Posterior vena cava (tissue), 2 donors: ENCODE results near the gene ULK4. TPM values are rescaled to one million over a fixed set of nuclear protein-coding genes. Genes with fewer than 3 reads are reported as not detected.
"Not testable (repeated sequence)": the region's sequence is repeated elsewhere in the genome, so short reads cannot be mapped to it uniquely, and the experiment has no call there.

ENCODE experiments used
- DNase-seq: peaks from one replicate; pipeline ENCODE4 v3.0.0-alpha.2; 2020; ENCODE audit warnings: low spot score
- intact Hi-C, 2 donors: fragments of 100-400 bp; cut with DNase I; formaldehyde crosslinking; loops; one replicate each; pipeline versions ENCODE4 v1.14.1 to v1.14.2; 2022 to 2023
- total RNA-seq, 2 donors: library from RNA; stranded (reverse); fragmentation: NEBNext Ultra II Directional; extraction: Animal tissue kit (Norgen Biotek cat#: 25700); gene quantifications; one replicate each; pipeline ENCODE4 v1.2.1, GENCODE V29; 2021
- donor health status: DM: yes; HTN: yes; CAD: no.
- donor health status: DM: yes; HTN: yes; CAD: no.

ULK4 gene
- total RNA-seq, 2 donors from 2014 or later = 7.5 to 7.8 TPM

DNA sequence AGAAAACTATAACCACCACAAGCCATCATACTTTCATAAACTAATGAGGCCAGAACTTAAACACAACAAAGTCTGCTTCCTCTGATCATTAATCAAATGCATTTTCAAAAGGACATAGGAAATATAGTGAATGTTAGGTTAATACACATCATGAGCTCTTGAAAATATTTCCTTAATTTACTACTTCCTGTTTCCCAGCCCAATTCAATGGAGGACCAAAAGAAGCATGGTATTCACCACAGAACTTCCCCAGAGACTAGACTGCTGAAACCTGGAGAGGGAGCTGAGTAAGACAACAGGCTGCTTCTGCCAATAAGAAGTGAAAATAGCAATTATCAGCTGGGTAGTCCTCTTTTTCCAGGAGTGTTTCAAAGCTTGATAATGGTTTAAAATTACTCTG lies 250.3 kb downstream of the ULK4 start:
- intact Hi-C loops = no loop called here

DNA sequence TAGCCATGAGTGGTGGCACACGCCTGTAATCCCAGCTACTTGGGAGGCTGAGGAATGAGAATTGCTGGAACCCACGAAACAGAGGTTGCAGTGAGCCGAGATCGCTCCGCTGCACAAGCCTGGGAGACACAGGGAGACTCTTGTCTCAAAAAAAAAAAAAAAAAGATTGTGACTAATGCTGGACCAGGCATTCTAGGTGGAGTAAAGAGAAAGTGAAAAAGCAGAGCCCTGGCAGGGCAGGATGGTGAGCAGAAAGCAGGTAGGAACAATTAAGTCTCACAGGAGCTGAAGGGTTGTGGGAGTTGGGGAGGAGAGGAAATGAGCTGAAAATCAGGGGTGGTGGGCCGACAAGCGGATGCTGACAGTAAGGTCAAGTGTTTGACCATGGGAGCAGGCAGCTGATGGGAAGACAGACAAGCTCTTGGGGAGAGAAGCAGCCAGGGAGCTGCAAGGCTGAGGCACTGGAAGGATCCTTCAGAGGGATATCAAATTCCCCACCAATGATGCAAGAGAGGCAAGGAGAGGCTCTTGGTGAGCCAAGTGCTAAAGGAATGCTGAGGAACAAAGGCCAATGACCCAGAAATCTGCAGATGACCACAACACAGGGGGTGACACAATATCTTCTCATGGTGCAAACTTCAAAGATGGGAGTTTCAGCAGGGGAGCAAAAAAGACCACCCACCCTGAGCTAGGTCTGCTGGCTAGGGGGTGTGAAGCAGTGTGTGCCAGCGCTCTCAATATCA lies 251.1 kb downstream of the ULK4 start:
- DNase-seq = no peak
- intact Hi-C loops = no loop called here

More for the DNA sequence above, 250.3 kb downstream of the ULK4 start:
- no peak for DNase-seq

DNA sequence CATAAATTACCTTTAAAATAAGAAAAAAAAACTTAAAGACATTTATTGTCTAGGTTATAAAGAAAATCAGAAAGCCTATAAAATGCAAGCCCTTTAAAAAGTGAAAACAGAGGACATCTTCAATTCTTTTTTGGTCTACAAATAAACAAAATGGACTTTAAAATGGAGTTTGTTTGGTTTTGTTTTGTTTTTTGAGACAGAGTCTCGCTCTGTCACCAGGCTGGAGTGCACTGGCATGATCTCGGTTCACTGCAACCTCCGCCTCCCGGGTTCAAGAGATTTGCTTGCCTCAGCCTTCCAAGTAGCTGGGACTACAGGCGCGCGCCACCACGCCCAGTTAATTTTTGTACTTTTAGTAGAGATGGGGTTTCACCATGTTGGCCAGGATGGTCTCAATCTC lies 252.7 kb downstream of the ULK4 start:
- intact Hi-C loops, DNase-seq: not testable (repeated sequence)

DNA sequence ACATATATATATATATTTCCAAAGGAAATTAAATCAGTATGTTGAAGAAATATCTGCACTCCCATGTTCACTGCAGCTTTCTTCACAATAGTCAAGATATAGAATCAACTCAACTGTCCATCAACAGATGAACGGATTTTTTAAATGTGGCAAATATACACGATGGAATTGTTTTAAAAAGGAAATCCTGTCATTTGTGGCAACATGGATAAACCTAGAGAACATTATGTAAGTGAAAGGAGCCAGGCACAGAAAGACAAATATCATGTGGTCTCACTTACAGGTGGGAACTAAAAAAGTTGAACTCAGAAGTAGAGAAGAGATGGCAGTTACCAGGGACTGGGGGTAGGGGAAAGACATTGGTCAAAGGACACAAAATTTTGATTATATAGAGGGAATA lies 253.7 kb downstream of the ULK4 start:
- DNase-seq = no peak

DNA sequence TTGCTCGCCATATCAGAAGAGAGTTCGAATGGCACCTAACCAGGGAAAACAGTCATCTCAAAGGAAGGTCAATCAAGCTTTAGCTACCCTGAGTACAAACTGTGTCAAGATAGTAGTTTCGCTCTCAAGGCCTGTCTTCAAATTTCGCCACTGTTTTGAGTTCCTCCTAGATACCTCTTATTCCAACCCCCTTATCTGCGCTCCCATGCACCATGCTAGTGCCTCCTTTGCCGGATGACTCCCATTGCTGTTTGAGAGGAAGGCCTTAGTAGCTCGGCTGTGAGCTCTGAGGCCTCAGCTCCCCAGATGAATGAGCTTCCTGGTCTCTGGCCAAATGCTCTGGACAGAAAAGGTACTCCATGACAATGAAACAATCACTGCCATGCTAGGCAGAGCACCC lies 256.0 kb downstream of the ULK4 start:
- DNase-seq = no peak
- intact Hi-C loops = no loop called here

More for the DNA sequence above, 253.7 kb downstream of the ULK4 start:
- intact Hi-C loops = no loop called here

DNA sequence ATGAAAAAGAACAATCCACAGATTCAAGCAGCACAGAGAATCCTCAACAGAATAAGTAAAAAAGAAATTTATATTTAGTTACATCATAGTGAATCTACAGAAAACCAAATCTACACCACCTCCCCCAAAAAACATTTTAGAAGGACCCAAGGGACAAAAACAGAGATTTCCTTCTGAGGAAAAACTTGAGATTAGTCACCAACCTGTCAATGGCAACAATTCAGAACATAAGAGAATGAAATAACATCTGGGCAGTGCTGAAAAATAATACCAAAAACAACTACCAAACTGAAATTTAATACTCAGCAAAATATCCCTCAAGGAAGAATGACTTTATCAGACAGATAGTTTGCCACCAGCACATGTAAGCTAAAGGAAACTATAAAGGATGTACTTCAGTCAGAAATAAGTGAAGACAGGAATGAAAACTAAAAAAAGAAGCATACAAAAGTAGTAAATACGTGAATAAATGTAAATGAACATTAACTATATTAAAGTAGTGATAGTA lies 260.7 kb downstream of the ULK4 start:
- intact Hi-C loops = no loop called here
- no peak for DNase-seq

DNA sequence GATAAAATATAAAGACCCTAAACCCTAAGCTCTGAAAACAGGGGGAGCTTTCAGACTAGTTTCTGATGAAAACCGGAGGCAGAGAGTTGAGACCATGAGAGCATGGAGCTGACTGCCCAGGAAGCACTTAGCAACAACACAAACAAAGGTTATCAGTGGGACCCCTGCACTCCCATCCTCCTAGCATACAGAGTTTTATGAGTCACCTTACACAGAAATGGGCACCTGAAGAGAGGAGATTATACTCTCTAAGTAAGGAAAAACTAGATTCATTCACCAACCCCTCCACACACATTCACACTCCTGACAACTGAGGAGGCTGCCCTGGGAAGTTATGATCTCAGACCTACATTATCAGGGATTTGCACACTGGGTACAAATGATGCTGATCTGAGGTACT lies 261.7 kb downstream of the ULK4 start:
- intact Hi-C loops = no loop called here
- DNase-seq = no peak

DNA sequence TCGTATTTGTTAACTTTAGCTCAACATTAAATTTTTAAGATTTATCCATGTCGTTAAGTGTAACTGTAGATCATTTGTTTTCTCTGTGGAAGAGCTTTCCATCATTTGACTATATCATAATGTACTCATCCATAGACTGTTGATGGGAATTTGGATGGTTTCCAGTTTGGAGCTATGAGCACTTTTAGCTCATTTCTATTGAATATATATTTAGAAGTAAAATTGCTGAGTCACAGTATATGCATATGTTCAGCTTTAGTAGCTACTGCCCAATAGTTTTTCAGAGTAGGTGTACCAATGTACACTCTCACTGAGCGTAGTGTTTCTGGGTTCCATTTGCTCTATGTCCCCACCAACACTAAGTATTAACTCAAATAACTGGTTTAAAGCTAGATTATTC lies 263.0 kb downstream of the ULK4 start:
- intact Hi-C loops = no loop called here
- no peak for DNase-seq

DNA sequence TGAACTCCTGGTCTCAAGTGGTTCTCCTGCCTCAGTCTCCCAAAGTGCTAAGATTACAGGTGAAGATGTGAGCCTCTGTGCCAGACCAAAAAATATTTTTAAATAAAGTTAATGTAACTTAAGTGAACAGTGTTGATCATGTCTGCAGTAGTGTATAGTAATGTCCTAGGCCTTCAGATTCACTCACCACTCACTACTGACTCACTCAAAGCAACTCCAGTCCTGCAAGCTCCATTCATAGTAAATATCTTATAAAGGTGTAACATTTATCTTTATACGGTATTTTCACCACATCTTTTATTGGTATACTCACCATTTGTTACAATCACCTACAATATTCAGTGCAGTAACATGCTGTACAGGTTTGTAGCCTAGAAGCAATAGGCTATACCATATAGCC lies 264.2 kb downstream of the ULK4 start:
- intact Hi-C loops = no loop called here
- DNase-seq = no peak

DNA sequence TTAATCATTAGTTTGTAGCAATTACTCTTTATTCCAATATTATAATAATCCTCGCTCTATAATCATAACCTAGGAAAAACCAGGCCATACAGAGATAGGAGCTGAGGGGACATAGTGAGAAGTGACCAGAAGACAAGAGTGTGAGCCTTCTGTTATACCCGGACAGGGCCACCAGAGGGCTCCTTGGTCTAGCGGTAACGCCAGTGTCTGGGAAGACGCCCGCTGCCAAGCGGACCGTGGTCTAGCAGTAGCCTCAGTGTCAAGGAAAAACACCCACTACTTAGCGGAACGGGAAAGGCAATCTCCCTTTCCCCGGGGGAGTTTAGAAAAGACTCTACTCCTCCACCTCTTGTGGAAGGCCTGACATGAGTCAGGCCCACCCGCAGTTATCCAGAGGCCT lies 266.1 kb downstream of the ULK4 start:
- intact Hi-C loops, DNase-seq: not testable (repeated sequence)

DNA sequence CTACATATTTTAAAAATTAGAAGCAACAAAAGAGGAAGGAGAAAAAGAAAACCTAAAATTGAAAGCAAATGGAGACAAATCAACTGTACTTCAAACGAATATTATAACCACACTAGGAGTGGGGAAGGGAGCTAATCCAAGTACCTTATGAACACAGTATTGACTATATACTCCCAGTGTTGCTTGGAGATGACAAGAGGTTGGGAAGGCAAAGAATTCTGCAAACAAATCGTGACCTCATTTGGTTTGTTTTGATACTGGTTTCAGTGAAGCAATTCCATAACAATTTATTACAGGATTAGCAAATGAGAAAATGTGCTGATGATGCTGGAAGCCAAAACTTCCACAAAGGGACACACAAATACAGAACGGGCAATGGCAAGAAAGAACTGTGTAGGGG lies 268.1 kb downstream of the ULK4 start:
- DNase-seq = no peak
- intact Hi-C loops = no loop called here

DNA sequence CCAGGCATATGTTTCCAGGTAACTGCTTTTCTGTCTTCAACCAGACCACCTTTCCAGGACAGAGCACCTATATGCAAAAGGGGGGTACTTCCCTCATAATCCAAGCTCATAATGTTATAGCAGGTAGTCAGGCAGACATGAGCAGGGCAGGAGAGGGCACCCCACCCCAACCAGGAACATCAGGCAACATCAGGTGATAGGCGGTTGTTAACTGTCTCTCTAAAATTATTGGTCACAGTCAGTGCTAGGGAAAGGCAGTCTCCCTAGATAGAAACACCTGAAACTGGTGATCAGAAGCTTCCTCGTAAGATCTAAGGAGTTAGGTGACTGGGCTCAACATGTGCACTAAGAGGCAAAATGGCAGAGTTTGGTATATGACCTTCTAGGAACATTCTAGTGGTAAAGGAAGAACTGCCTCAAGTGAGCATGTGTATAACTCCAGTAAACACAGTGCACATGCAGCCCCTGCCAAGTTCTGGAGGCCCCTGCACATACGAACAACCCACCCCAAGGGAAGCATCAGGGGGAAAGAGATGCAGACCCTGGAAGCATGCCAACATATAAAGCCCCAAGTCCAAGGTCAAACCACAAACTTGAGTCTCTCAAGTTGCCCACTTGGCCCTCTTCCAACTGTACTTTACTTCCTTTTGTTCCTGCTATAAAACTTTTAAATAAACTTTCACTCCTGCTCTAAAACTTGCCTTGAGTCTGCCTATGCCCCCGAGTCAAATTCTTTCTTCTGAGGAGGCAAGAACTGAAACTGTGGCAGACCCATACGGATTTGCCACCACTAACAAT lies 270.9 kb downstream of the ULK4 start:
- intact Hi-C loops = no loop called here
- no peak for DNase-seq

DNA sequence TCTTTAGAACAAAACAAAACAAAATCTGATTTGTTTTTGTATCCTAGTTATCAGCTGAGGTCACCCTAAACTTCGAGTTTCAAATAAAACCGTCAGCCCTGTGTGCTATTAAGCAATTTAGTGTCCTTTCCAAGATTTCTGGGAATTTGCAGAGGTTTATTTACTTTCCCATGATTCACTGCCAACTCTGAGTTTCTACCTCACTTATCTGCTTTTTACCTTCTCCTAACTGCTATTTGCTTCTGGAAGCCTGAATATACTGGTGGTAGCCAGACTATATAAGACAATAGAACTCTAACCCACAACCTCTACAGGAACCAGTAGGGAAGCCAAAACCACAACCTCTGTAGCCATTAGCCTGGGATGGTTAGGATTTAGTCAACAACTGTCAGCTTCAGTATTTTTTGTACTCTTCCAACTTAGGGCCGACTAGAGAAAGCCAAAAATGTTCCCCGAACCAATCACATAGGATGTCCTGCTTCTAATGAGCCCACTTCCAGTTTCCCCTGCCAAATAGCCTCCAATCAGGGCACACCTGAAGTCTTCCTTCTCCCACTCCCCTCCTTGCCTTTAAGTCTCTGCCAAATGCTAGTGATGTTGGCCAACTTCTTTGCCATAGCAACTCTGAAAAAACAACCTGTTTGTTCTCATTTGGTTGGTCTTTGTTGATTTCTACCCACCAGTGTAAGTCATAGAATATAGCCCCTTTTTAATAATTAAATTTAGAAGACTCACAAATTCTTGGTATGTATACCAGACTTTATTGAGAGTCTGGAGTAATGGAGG lies 273.1 kb downstream of the ULK4 start:
- DNase-seq = no peak
- intact Hi-C loops = no loop called here

DNA sequence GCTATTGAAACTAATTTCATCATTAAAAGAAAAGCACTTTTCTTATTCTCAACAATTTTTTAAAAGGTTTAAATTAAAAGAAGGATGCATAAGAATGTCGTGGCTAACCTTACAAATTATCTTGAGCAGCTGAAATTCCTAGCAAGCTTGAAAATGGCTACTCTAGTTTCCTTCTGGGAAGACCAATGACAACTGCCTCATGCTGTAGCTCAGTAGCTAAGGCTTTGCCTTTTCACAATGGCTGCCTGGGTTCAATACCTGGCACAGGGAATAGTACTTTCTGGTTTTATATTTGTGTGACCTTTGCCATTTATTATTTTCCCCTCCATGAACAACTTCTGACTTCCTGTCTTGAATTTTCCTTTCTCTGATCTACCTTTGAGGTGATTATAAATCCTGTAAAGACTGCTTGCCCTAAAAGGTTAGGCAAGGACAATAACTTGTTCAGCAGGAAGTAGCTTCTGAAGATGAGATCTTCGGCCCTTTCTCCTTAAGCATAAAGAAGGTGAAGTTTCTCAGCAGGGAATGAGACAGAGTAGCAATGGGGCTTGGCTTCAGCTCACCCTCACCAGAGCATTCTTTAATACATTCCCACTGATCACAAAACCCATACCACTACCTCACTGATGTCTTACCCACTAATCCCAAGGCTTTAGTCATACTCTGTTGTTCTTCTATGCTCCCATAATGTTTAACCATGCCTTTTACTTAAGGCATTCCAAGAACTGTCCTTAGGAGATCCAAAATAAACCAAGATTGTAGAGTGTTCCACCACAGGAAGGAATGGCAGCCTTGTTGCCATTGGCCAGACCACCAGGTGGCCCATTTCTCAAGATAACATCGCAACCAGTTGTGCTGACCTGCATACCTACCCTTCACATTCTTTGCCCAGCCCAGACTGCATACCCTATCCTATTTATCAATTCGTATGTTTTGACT lies 276.8 kb downstream of the ULK4 start:
- intact Hi-C loops = no loop called here
- DNase-seq = no peak

DNA sequence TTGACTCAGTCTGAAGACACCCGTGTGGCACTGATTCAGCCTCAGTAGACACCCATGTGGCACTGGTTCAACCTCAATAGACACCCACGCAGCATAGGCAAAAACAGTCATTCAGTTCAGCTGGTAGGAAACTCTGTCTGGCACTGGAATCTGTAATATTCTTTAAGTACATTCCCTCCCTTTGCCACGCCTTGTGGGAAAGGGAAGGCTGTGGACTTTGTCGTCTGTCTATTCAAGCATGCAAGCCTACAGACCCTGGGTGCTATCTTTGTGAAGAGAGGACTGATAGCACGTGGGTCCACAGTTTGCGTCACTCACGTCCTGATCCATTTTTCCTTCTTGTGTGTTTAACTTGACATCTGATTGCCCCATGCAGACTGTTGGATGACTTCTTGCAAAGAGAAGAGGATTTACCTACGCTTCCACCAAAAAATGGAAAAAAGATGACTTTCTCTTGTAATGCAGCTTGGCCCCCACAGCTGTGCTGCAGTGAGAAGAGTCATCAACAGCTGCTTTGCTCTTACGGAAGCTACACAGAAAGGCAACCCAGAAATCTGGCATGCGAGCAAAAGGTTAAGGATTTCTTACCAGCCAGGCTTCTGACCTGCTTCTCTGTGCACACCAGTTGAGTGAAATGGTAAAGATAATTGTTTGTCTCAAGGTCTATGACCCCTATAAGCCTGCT lies 278.1 kb downstream of the ULK4 start:
- no peak for DNase-seq
- intact Hi-C loops = no loop called here

DNA sequence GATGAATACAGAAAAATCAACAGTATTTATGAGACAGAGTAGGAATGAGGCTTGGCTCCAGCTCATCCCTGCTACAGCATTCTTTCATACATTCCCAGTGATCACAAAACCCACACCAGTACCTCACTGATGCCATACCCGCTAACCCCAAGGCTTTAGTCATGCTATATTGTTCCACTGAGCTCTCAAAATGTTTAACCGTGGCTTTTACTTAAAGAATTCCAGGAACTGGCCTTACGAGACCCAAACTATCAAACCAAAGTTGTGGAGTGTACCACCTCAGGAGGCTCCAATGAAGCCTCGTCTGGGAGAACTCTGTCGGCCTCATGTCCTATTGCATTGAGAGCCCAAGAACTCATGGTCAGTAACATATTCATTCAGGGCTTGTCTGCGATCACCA lies 278.9 kb downstream of the ULK4 start:
- no peak for DNase-seq
- intact Hi-C loops = no loop called here

DNA sequence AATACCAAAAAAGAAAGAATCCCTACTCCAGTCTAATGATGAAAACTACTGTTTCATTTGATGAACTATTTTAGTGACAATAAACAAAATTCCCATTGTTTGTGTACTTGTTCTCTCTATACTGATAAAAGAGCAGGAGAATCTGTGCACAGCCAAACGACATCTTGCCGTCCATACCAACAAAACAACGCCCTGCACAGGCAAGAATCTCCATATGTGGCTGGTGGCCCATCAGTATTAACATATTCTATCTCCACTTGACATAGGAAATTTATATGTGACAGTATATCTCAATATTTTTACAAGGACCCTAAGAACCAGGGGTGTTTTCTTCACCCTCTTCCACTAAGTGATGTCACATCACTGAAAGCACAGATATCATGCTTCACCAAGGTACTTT lies 279.5 kb downstream of the ULK4 start:
- intact Hi-C loops = no loop called here
- DNase-seq = no peak

DNA sequence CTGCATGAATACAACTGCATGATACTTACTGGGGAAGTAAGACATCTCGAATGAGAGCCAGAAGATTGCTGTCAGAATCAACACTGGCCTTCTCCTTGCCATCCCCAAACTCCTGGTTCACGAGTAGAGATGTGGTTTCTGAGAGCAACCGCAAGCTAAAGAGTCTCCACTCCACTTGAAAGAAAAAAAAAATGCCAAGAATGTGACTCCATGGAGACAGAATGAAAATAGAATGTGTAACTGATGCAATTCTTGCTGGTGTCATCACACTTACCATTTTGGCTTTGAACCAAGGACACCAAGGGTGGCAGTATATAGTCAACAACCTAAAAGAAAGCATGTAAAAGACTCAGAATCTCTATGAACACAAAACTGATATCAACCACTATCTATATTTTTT lies 280.4 kb downstream of the ULK4 start:
- intact Hi-C loops = no loop called here
- DNase-seq = no peak
